ENCODE results near the gene FSTL4. TPM values are rescaled to one million over a fixed set of nuclear protein-coding genes. Genes with fewer than 3 reads are reported as not detected.

FSTL4 gene
- total RNA-seq, 1 experiment from 2014 or later: 2.7 TPM

DNA sequence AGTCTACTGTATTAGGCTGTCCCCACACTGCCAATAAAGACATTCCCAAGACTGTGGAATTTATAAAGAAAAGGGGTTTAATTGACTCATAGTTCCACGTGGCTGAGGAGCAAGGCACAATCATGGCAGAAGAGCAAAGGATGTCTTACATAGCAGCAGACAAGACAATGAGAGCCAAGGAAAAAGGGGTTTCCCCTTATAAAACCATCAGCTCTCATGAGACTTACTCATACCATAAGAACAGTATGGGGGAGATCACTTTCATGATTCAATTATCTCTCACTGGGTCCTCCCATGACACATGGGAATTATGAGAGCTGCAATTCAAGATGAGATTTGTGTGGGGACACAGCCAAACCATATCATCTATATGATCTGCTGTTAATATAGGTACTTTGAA lies 14.8 kb upstream of the FSTL4 start:
- Mint-ChIP-seq H3K4me3 (ENCODE audit: unreplicated experiment) (no peak overlapping the region), H3K4me1 (ENCODE audit: low read depth, unreplicated experiment) (no peaks in the 10 kb centered on the region), H3K36me3 (ENCODE audit: insufficient read depth, unreplicated experiment) (no peaks in the 10 kb centered on the region), H3K27ac (ENCODE audit: unreplicated experiment) (no peak overlapping the region), H3K9me3 (ENCODE audit: unreplicated experiment) (no peaks in the 10 kb centered on the region), H3K27me3 (ENCODE audit: insufficient read depth, unreplicated experiment) (peaks cover 4% of the 10 kb centered on the region)
- TF ChIP-seq CTCF (IDR thresholded peaks at IDR 0.05; ENCODE audit: insufficient read depth in 1 of 2, low read depth in 1 of 2, low read length in 1 of 2, severe bottlenecking in 1 of 2, unreplicated experiment in 1 of 2): no peak
- BruUV-seq (replicated peaks): no TSS peak
- CTCF ChIA-PET: no interaction called here
- DNase-seq: no peak
- intact Hi-C loops (cut with micrococcal nuclease; ENCODE audit: unreplicated experiment): no loop called here
- no peaks in the 10 kb centered on the region for H3K36me3 ChIP-seq (ENCODE audit: control insufficient read depth, insufficient read depth, low read length)
- H3K4me1 ChIP-seq: no peaks in the 10 kb centered on the region
- H3K4me3 ChIP-seq (ENCODE audit: low read depth, low read length): no peak overlapping the region
- POLR2A ChIA-PET: no interaction called here
- no peaks in the 10 kb centered on the region for H3K27me3 ChIP-seq (replicated peaks; ENCODE audit: control insufficient read depth, insufficient read depth, low read length)
- no peaks in the 10 kb centered on the region for H3K9me3 ChIP-seq

GRCh38 chr5:133624316-133624715 lies 12.0 kb upstream of the FSTL4 start:
- intact Hi-C loops (cut with micrococcal nuclease; ENCODE audit: unreplicated experiment): no loop called here
- DNase-seq: no peak
- H3K4me3 ChIP-seq (ENCODE audit: low read depth, low read length): no peak overlapping the region
- no peaks in the 10 kb centered on the region for H3K4me1 ChIP-seq
- no TSS peak for BruUV-seq (replicated peaks)
- no peaks in the 10 kb centered on the region for H3K36me3 ChIP-seq (ENCODE audit: control insufficient read depth, insufficient read depth, low read length)
- Mint-ChIP-seq H3K27ac (ENCODE audit: unreplicated experiment) (no peak overlapping the region), H3K4me1 (ENCODE audit: low read depth, unreplicated experiment) (no peaks in the 10 kb centered on the region), H3K27me3 (ENCODE audit: insufficient read depth, unreplicated experiment) (peaks cover 7% of the 10 kb centered on the region), H3K36me3 (ENCODE audit: insufficient read depth, unreplicated experiment) (no peaks in the 10 kb centered on the region), H3K9me3 (ENCODE audit: unreplicated experiment) (no peaks in the 10 kb centered on the region), H3K4me3 (ENCODE audit: unreplicated experiment) (no peak overlapping the region)
- ChIA-PET CTCF (no interaction called here), POLR2A (no interaction called here)
- H3K9me3 ChIP-seq: no peaks in the 10 kb centered on the region
- TF ChIP-seq CTCF (IDR thresholded peaks at IDR 0.05; ENCODE audit: insufficient read depth in 1 of 2, low read depth in 1 of 2, low read length in 1 of 2, severe bottlenecking in 1 of 2, unreplicated experiment in 1 of 2): no peak
- no peaks in the 10 kb centered on the region for H3K27me3 ChIP-seq (replicated peaks; ENCODE audit: control insufficient read depth, insufficient read depth, low read length)

- H3K9me3 ChIP-seq: no peaks in the 10 kb centered on the region
- no peaks in the 10 kb centered on the region for H3K36me3 ChIP-seq (ENCODE audit: control insufficient read depth, insufficient read depth, low read length)
- no peak for DNase-seq
- peaks cover under 1% of the 10 kb centered on the region; the same call in 1 of the 2 replicates for H3K27me3 ChIP-seq (replicated peaks; ENCODE audit: control insufficient read depth, insufficient read depth, low read length)
- no peak overlapping the region for H3K4me3 ChIP-seq (ENCODE audit: low read depth, low read length)
- intact Hi-C loops (cut with micrococcal nuclease; ENCODE audit: unreplicated experiment): no loop called here
- POLR2A ChIA-PET: no interaction called here
- no peak overlapping the region for H3K4me3 Mint-ChIP-seq (ENCODE audit: unreplicated experiment)
- peaks cover 9% of the 10 kb centered on the region for H3K4me1 Mint-ChIP-seq (ENCODE audit: low read depth, unreplicated experiment)
- CTCF ChIA-PET: no interaction called here
- no peaks in the 10 kb centered on the region for H3K4me1 ChIP-seq
- H3K27me3 Mint-ChIP-seq (ENCODE audit: insufficient read depth, unreplicated experiment): peaks cover 27% of the 10 kb centered on the region
- no TSS peak for BruUV-seq (replicated peaks)
- no peak for TF ChIP-seq CTCF (IDR thresholded peaks at IDR 0.05; ENCODE audit: insufficient read depth in 1 of 2, low read depth in 1 of 2, low read length in 1 of 2, severe bottlenecking in 1 of 2, unreplicated experiment in 1 of 2)
- no peak overlapping the region for H3K27ac Mint-ChIP-seq (ENCODE audit: unreplicated experiment)
- no peaks in the 10 kb centered on the region for H3K9me3 Mint-ChIP-seq (ENCODE audit: unreplicated experiment)
- peaks cover 2% of the 10 kb centered on the region for H3K36me3 Mint-ChIP-seq (ENCODE audit: insufficient read depth, unreplicated experiment)
Observed at GRCh38 chr5:133618141-133618540, 5.8 kb upstream of the FSTL4 start.
